HG03135 (cell line): ENCODE measurements around the gene TMEM108.

Experiments used
- ATAC-seq: cut with Tn5 transposase; IDR thresholded peaks from one replicate; pipeline ENCODE4 v1.9.1; 2021; ENCODE audit warnings: mild to moderate bottlenecking, moderate library complexity; ENCODE audit not compliant: unreplicated experiment

TMEM108 gene

DNA sequence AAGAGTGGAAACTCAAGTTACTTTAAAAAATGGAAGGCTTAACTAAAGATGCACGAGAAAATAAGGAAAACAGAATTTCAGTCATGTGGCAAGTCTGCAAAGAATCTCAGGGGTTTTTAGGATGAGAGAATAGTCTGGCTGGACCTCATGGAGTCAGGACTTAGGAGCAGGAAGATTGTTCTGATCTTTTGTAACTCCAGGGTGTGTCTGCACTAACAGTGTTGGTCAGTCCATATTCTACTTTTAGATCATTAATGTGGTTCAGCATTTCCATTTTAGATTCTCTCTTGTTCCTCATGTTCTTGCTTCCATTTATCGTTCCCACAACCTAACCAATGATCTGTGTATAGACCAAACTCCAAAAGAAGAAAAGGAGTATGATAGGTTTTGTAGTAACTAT lies 15.3 kb downstream of the TMEM108 start:
- ATAC-seq: no peak

GRCh38 chr3:133054586-133054985 lies 16.4 kb downstream of the TMEM108 start:
- no peak for ATAC-seq

- no peak for ATAC-seq
Observed at GRCh38 chr3:133055339-133055738, 17.1 kb downstream of the TMEM108 start.

DNA sequence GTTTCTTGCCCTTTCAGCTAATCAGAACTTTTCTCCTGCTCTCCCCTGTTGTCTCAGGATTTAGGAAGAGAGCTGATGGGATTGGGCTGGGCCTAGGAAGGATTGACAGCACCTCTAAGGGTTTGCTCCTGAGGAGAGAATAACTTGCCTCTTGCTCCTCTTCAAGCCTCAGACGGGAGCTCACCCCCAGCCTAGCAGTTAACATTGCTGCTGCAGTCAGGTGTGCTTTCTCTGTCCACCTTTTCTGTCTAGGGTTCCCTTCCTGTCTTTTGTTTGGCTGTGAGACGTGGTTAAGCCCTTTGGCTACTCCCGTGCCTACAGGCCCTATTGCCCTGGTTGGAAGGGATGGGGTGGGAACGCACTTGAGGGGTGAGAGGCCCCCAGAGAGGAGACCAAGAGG lies 20.1 kb downstream of the TMEM108 start:
- ATAC-seq: no peak

DNA sequence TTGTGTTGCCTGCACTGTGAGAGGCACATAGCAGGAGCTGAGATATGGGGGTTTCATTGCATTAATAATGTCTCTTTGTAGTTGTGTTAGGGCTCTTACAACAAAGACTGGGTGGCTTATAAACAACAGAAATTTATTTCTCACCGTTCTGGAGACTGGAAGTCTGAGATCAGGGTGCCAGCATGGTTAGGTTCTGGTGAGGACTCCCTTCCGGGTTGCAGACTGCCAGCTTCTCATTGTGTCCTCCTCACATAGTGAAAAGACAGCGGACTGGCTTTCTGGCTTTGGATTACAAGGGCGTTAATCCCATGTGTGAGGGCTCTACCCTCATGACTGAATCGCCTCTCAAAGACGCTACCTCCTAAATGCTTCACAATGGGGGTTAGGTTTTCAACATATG lies 20.6 kb downstream of the TMEM108 start:
- ATAC-seq: no peak

- no peak for ATAC-seq
Observed at GRCh38 chr3:133065193-133065961, 27.2 kb downstream of the TMEM108 start.

DNA sequence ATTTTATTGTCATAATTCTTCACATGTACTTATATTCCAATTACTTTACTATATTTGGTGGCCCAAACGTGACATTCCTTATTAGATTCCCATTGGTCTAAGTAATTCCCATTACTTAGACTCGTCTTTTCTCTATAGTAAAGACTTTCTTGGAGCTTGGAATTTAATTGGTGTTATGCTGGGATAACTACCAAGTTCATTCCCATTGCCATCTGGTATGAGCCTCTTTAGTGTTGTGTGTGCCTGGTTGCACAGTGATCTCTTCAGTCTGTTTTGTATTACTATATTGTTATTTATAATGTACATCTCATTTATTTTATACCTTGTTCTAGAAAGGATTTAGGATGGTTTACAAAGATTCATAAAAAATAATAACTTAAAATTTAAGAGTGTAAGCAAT lies 27.8 kb downstream of the TMEM108 start:
- ATAC-seq: no peak

GRCh38 chr3:133069556-133070286 lies 31.5 kb downstream of the TMEM108 start:
- no peak for ATAC-seq

- no peak for ATAC-seq
Observed at GRCh38 chr3:133074977-133075376, 36.8 kb downstream of the TMEM108 start.

DNA sequence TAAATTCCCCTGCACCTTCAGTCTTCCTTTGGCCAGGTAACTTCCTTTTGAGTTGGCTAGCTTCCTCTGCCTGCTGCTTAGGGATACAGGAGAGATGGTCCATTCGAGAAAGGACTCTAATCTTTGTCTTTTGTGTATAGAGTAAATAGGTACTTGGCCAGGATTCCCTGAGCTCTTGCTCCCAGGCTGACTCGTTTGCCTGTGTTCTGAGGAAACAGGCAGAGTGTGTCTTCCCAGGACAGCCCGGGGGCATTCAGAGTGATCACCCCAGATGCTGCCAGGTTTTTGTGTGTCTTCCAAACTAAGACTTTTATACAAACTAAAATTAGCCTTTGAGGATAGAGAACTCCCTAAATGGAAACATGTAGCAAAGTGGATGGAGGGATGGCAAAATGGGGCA lies 39.5 kb downstream of the TMEM108 start:
- ATAC-seq: no peak

- no peak for ATAC-seq
Observed at GRCh38 chr3:133079621-133080020, 41.4 kb downstream of the TMEM108 start.

GRCh38 chr3:133081016-133081415 lies 42.8 kb downstream of the TMEM108 start:
- ATAC-seq: no peak

GRCh38 chr3:133083395-133083794 lies 45.2 kb downstream of the TMEM108 start:
- no peak for ATAC-seq

GRCh38 chr3:133089906-133090485 lies 51.8 kb downstream of the TMEM108 start:
- no peak for ATAC-seq

GRCh38 chr3:133092681-133093080 lies 54.5 kb downstream of the TMEM108 start:
- no peak for ATAC-seq

GRCh38 chr3:133093366-133093765 lies 55.2 kb downstream of the TMEM108 start:
- no peak for ATAC-seq

GRCh38 chr3:133096900-133097613 lies 58.9 kb downstream of the TMEM108 start:
- no peak for ATAC-seq

- ATAC-seq: no peak
Observed at GRCh38 chr3:133103706-133104105, 65.5 kb downstream of the TMEM108 start.

GRCh38 chr3:133106169-133106568 lies 68.0 kb downstream of the TMEM108 start:
- no peak for ATAC-seq

- ATAC-seq: no peak
Observed at GRCh38 chr3:133112666-133113065, 74.5 kb downstream of the TMEM108 start.

- ATAC-seq: no peak
Observed at GRCh38 chr3:133113526-133113925, 75.3 kb downstream of the TMEM108 start.
